Uterus (tissue), 4 donors: ENCODE data around the gene PLXNA4. TPM values are rescaled to one million over a fixed set of nuclear protein-coding genes. Genes with fewer than 3 reads are reported as not detected.

ENCODE experiments used
- DNase-seq, 2 donors: peaks; one replicate each; pipeline ENCODE4 v3.0.0-alpha.2; 2019 to 2020
- H3K27ac ChIP-seq, 2 donors: fragments of 200-600 bp; sonication (generic); 1 replicate in 1 of 2; 2 replicates in 1 of 2; pipeline ENCODE4 v1.5.1; 2016 to 2018
- H3K27me3 ChIP-seq, 2 donors: fragments of 200-600 bp; sonication (generic); one replicate each; pipeline ENCODE4 v1.5.1; 2018 to 2019; ENCODE audit warnings: control low read depth in 1 of 2
- H3K36me3 ChIP-seq, 2 donors: fragments of 200-600 bp; sonication (generic); one replicate each; pipeline ENCODE4 v1.5.1; 2019; ENCODE audit warnings: control low read depth in 1 of 2
- H3K4me1 ChIP-seq, 2 donors: fragments of 200-600 bp; sonication (generic); one replicate each; pipeline ENCODE4 v1.5.1; 2018 to 2019; ENCODE audit warnings: control low read depth in 1 of 2
- H3K4me3 ChIP-seq, 2 donors: fragments of 200-600 bp; sonication (generic); 1 replicate in 1 of 2; 2 replicates in 1 of 2; pipeline ENCODE4 v1.5.1; 2018 to 2019; ENCODE audit warnings: mild to moderate bottlenecking in 1 of 2
- H3K9me3 ChIP-seq, 2 donors: fragments of 200-600 bp; sonication (generic); one replicate each; pipeline ENCODE4 v1.5.1; 2019; ENCODE audit warnings: control low read depth in 1 of 2
- CTCF ChIP-seq, 4 experiments: fragments of 200-600 bp in 2 of 4; fragments of 450-650 bp in 2 of 4; sonication (generic) in 2 of 4; IDR thresholded peaks; one replicate each; pipeline ENCODE4 v1.5.1; 2016 to 2019; ENCODE audit warnings: antibody characterized with exemption in 4 of 4, mild to moderate bottlenecking in 2 of 4, moderate library complexity in 1 of 4
- POLR2A ChIP-seq, 2 donors: fragments of 450-650 bp; IDR thresholded peaks; one replicate each; pipeline ENCODE4 v1.6.1; 2016; ENCODE audit warnings: antibody characterized with exemption in 2 of 2, mild to moderate bottlenecking in 1 of 2, moderate library complexity in 1 of 2
- intact Hi-C: fragments of 100-400 bp; cut with DNase I; formaldehyde crosslinking; loops from one replicate; pipeline ENCODE4 v1.15.1; 2023; ENCODE audit warnings: low total_unique reads
- total RNA-seq, 4 donors: library from RNA; depleted of rRNA in 3 of 4; stranded (reverse); fragments of >200 nt in 3 of 4; gene quantifications; one replicate each; pipeline versions ENCODE4 v1.1.0 to v1.2.4, GENCODE V29; 2014 to 2023
- donor health status: DM: yes; HTN: yes; CAD: no.

Gene PLXNA4
- total RNA-seq, 4 donors from 2014 or later = 4.1 to 16.5 (median 7.7) TPM

- H3K27ac ChIP-seq = no peak overlapping the region
- H3K4me3 ChIP-seq = no peak overlapping the region
- DNase-seq = no peak
- H3K9me3 ChIP-seq = no peaks in the 10 kb centered on the region
- no peaks in the 10 kb centered on the region for H3K27me3 ChIP-seq
- intact Hi-C loops = no loop called here
- no peaks in the 10 kb centered on the region for H3K4me1 ChIP-seq
- no peaks in the 10 kb centered on the region for H3K36me3 ChIP-seq
- TF ChIP-seq CTCF (IDR thresholded peaks at IDR 0.05) = no peak
- TF ChIP-seq POLR2A (IDR thresholded peaks at IDR 0.05) = no peak
Measured at GRCh38 chr7:132161976-132162375, 414.3 kb downstream of the PLXNA4 start.

GRCh38 chr7:132161533-132161915 lies 414.7 kb downstream of the PLXNA4 start:
- Histone ChIP-seq H3K4me1 (no peaks in the 10 kb centered on the region), H3K27me3 (no peaks in the 10 kb centered on the region), H3K4me3 (no peak overlapping the region), H3K27ac (no peak overlapping the region), H3K9me3 (no peaks in the 10 kb centered on the region), H3K36me3 (no peaks in the 10 kb centered on the region)
- TF ChIP-seq POLR2A (IDR thresholded peaks at IDR 0.05) (no peak), CTCF (IDR thresholded peaks at IDR 0.05) (no peak)
- intact Hi-C loops = no loop called here
- no peak for DNase-seq

- Histone ChIP-seq H3K27me3 (no peaks in the 10 kb centered on the region), H3K4me1 (no peaks in the 10 kb centered on the region), H3K27ac (no peak overlapping the region), H3K4me3 (no peak overlapping the region), H3K9me3 (no peaks in the 10 kb centered on the region), H3K36me3 (no peaks in the 10 kb centered on the region)
- TF ChIP-seq CTCF (IDR thresholded peaks at IDR 0.05) = no peak
- no peak for TF ChIP-seq POLR2A (IDR thresholded peaks at IDR 0.05)
- no peak for DNase-seq
- intact Hi-C loops = no loop called here
Measured at GRCh38 chr7:132160611-132161532, 415.4 kb downstream of the PLXNA4 start.

GRCh38 chr7:132158841-132159240 lies 417.4 kb downstream of the PLXNA4 start:
- H3K4me3 ChIP-seq = no peak overlapping the region
- H3K9me3 ChIP-seq = no peaks in the 10 kb centered on the region
- H3K27ac ChIP-seq = no peak overlapping the region
- H3K4me1 ChIP-seq = no peaks in the 10 kb centered on the region
- H3K36me3 ChIP-seq = no peaks in the 10 kb centered on the region
- TF ChIP-seq POLR2A (IDR thresholded peaks at IDR 0.05) = no peak
- TF ChIP-seq CTCF (IDR thresholded peaks at IDR 0.05) = no peak
- no peaks in the 10 kb centered on the region for H3K27me3 ChIP-seq
- intact Hi-C loops = no loop called here
- DNase-seq = no peak

- no peaks in the 10 kb centered on the region for H3K27me3 ChIP-seq
- TF ChIP-seq POLR2A (IDR thresholded peaks at IDR 0.05) = no peak
- TF ChIP-seq CTCF (IDR thresholded peaks at IDR 0.05) = no peak
- H3K4me1 ChIP-seq = no peaks in the 10 kb centered on the region
- no peaks in the 10 kb centered on the region for H3K9me3 ChIP-seq
- no peak overlapping the region for H3K27ac ChIP-seq
- intact Hi-C loops = no loop called here
- no peaks in the 10 kb centered on the region for H3K36me3 ChIP-seq
- no peak overlapping the region for H3K4me3 ChIP-seq
- DNase-seq = no peak
Measured at GRCh38 chr7:132158166-132158565, 418.1 kb downstream of the PLXNA4 start.
